ENCODE results near the gene KCNA10. TPM values are rescaled to one million over a fixed set of nuclear protein-coding genes. Genes with fewer than 3 reads are reported as not detected.

The KCNA10 gene
- total RNA-seq, 2 experiments from 2014 or later = not detected

- Histone ChIP-seq H3K79me2 (ENCODE audit: insufficient read depth, low read depth, low read length) (no peaks in the 10 kb centered on the region), H3K4me3 (ENCODE audit: low read depth, low read length, poor library complexity, severe bottlenecking) (no peak overlapping the region), H4K20me1 (ENCODE audit: insufficient read depth, low read length) (no peaks in the 10 kb centered on the region), H2AFZ (ENCODE audit: low read length) (no peak overlapping the region), H3K4me1 (ENCODE audit: insufficient read depth, low read length, poor library complexity, severe bottlenecking) (no peaks in the 10 kb centered on the region), H3K36me3 (ENCODE audit: insufficient read depth, low read length) (no peaks in the 10 kb centered on the region), H3K9me3 (ENCODE audit: low read length) (no peaks in the 10 kb centered on the region), H3K4me2 (ENCODE audit: low read length) (no peak overlapping the region), H3K27ac (ENCODE audit: low read depth, low read length, poor library complexity, severe bottlenecking) (no peak overlapping the region), H3K9me2 (ENCODE audit: insufficient read depth, low read length) (no peaks in the 10 kb centered on the region)
- intact Hi-C loops (cut with micrococcal nuclease; ENCODE audit: unreplicated experiment) = no loop called here
- no TSS peak for BruUV-seq (replicated peaks)
- ChIA-PET POLR2A (no interaction called here), CTCF (ENCODE audit: unreplicated experiment) (no interaction called here)
- DNase-seq (ENCODE audit: low spot score) = no peak
- TF ChIP-seq EZH2phosphoT487 (IDR thresholded peaks at IDR 0.05; ENCODE audit: borderline replicate concordance, low read depth, low read length) (no peak), CTCF (conservative IDR thresholded peaks at IDR 0.05; ENCODE audit: low read length) (no peak)
Measured at GRCh38 chr1:110538075-110538474, 19.1 kb upstream of the KCNA10 start.

GRCh38 chr1:110535985-110536384 is 17.0 kb upstream of the KCNA10 start:
- Histone ChIP-seq H3K4me1 (ENCODE audit: insufficient read depth, low read length, poor library complexity, severe bottlenecking) (no peaks in the 10 kb centered on the region), H4K20me1 (ENCODE audit: insufficient read depth, low read length) (no peaks in the 10 kb centered on the region), H3K79me2 (ENCODE audit: insufficient read depth, low read depth, low read length) (no peaks in the 10 kb centered on the region), H3K4me3 (ENCODE audit: low read depth, low read length, poor library complexity, severe bottlenecking) (no peak overlapping the region), H3K9me3 (ENCODE audit: low read length) (no peaks in the 10 kb centered on the region), H3K36me3 (ENCODE audit: insufficient read depth, low read length) (no peaks in the 10 kb centered on the region), H3K27ac (ENCODE audit: low read depth, low read length, poor library complexity, severe bottlenecking) (no peak overlapping the region), H3K9me2 (ENCODE audit: insufficient read depth, low read length) (no peaks in the 10 kb centered on the region), H3K4me2 (ENCODE audit: low read length) (no peak overlapping the region), H2AFZ (ENCODE audit: low read length) (no peak overlapping the region)
- no TSS peak for BruUV-seq (replicated peaks)
- no peak for TF ChIP-seq EZH2phosphoT487 (IDR thresholded peaks at IDR 0.05; ENCODE audit: borderline replicate concordance, low read depth, low read length)
- no peak for TF ChIP-seq CTCF (conservative IDR thresholded peaks at IDR 0.05; ENCODE audit: low read length)
- ChIA-PET POLR2A (no interaction called here), CTCF (ENCODE audit: unreplicated experiment) (no interaction called here)
- intact Hi-C loops (cut with micrococcal nuclease; ENCODE audit: unreplicated experiment) = no loop called here
- no peak for DNase-seq (ENCODE audit: low spot score)

GRCh38 chr1:110533230-110533629 is 14.3 kb upstream of the KCNA10 start:
- Histone ChIP-seq H3K79me2 (ENCODE audit: insufficient read depth, low read depth, low read length) (no peaks in the 10 kb centered on the region), H3K4me2 (ENCODE audit: low read length) (no peak overlapping the region), H3K9me3 (ENCODE audit: low read length) (no peaks in the 10 kb centered on the region), H2AFZ (ENCODE audit: low read length) (no peak overlapping the region), H3K27ac (ENCODE audit: low read depth, low read length, poor library complexity, severe bottlenecking) (no peak overlapping the region), H3K4me3 (ENCODE audit: low read depth, low read length, poor library complexity, severe bottlenecking) (no peak overlapping the region), H3K4me1 (ENCODE audit: insufficient read depth, low read length, poor library complexity, severe bottlenecking) (no peaks in the 10 kb centered on the region), H3K36me3 (ENCODE audit: insufficient read depth, low read length) (no peaks in the 10 kb centered on the region), H3K9me2 (ENCODE audit: insufficient read depth, low read length) (no peaks in the 10 kb centered on the region), H4K20me1 (ENCODE audit: insufficient read depth, low read length) (no peaks in the 10 kb centered on the region)
- no TSS peak for BruUV-seq (replicated peaks)
- intact Hi-C loops (cut with micrococcal nuclease; ENCODE audit: unreplicated experiment) = no loop called here
- ChIA-PET POLR2A (no interaction called here), CTCF (ENCODE audit: unreplicated experiment) (interaction anchor here (1.4 kb wide), 2 partner anchors 16 to 248 kb away, joined by 3 read pairs; no protein-coding TSS in a partner anchor)
- TF ChIP-seq EZH2phosphoT487 (IDR thresholded peaks at IDR 0.05; ENCODE audit: borderline replicate concordance, low read depth, low read length) (no peak), CTCF (conservative IDR thresholded peaks at IDR 0.05; ENCODE audit: low read length) (peak; percentile 39; the same call in 1 of the 2 replicates)
- peak; percentile 13 for DNase-seq (ENCODE audit: low spot score)
